Skeletal muscle satellite cell (primary cell): ENCODE results near the gene LRRC56. TPM values are rescaled to one million over a fixed set of nuclear protein-coding genes. Genes with fewer than 3 reads are reported as not detected.
A peak's percentile ranks its signal among the peaks of the same experiment; 100 is the strongest.

Experiments used
- H3K27me3 ChIP-seq: 2 replicates; pipeline ENCODE4 v1.7.0; 2013; ENCODE audit warnings: low read length; ENCODE audit not compliant: control insufficient read depth, insufficient read depth
- H3K36me3 ChIP-seq: 2 replicates; pipeline ENCODE4 v1.7.0; 2013; ENCODE audit warnings: mild to moderate bottlenecking, control low read depth, low read length; ENCODE audit not compliant: insufficient read depth
- H3K4me1 ChIP-seq: 2 replicates; pipeline ENCODE4 v1.7.0; 2013; ENCODE audit warnings: low read length; ENCODE audit not compliant: control insufficient read depth, insufficient read depth
- H3K4me2 ChIP-seq: 2 replicates; pipeline ENCODE4 v1.7.0; 2013; ENCODE audit warnings: mild to moderate bottlenecking, low read length
- H3K4me3 ChIP-seq: 2 replicates; pipeline ENCODE4 v1.7.0; 2013; ENCODE audit warnings: low read length
- H3K9ac ChIP-seq: 2 replicates; pipeline ENCODE4 v1.7.0; 2013; ENCODE audit warnings: mild to moderate bottlenecking, low read depth, low read length, moderate library complexity
- H3K9me3 ChIP-seq: replicated peaks from 2 replicates; pipeline ENCODE4 v1.7.0; 2013; ENCODE audit warnings: mild to moderate bottlenecking, control low read depth, low read length
- total RNA-seq: library from RNA; depleted of rRNA; stranded (reverse); fragments of >200 nt; gene quantifications from 2 replicates; pipeline ENCODE4 v1.2.3, GENCODE V29; 2012; rRNA removed

Gene LRRC56, protein sequence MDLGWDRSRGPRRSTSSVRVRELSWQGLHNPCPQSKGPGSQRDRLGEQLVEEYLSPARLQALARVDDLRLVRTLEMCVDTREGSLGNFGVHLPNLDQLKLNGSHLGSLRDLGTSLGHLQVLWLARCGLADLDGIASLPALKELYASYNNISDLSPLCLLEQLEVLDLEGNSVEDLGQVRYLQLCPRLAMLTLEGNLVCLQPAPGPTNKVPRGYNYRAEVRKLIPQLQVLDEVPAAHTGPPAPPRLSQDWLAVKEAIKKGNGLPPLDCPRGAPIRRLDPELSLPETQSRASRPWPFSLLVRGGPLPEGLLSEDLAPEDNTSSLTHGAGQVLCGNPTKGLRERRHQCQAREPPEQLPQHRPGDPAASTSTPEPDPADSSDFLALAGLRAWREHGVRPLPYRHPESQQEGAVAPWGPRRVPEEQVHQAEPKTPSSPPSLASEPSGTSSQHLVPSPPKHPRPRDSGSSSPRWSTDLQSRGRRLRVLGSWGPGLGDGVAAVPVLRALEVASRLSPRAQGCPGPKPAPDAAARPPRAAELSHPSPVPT
- total RNA-seq, result under 0.01 TPM in 2 replicates

DNA sequence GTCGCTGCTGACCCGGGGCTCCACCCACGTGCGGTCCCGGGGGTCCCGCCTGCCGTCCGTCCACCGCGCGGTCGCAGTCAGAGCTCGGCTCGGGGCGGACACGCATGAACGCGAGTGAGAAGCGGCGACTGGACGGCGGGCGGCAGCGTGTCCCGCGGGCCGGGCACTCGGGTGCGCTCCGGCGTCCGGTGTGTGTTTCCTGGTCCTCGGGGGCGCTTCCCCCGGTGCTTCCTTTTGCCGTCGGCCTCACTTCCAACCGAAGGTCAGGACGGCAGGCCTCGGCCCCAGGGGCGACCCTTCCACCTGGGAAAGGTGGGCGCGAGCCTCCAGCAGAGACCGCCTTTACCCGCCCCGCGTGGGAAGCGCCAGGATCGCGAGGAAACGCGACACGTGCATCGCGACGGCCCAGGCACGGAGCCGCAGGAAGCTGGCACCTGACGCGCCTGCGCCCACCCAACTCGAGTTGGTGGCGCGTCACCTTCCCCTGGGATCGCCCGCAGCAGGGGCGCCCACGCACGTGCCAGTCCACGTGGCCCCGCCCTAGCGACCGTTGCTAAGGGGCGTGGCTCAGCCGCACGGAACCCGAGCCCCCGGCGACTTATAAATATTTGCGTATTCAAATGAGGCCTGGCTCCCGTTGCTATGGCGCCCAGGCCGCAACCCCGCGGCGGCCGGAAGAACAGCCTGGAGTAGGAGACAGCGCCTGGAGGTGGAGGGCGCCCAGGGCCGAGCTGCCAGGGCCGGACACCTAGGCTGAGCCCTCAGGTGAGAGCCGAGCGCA is at the start of gene LRRC56:
Gene LRRC56, plus strand, starts transcription at position 687 of the 781 bp plus-strand sequence. CDS start 3,158 bp downstream, outside the sequence.
- H3K4me3 ChIP-seq, result peak within 1 kb of the TSS; percentile 59
- H3K9ac ChIP-seq, result no peak within 1 kb of the TSS
- no peaks in the 10 kb centered on the region for H3K9me3 ChIP-seq
- peak within 1 kb of the TSS; percentile 76 for H3K4me2 ChIP-seq
- no peaks in the 10 kb centered on the region for H3K27me3 ChIP-seq
- H3K36me3 ChIP-seq, result peaks cover 16% of the 10 kb centered on the region
- peaks cover 24% of the 10 kb centered on the region for H3K4me1 ChIP-seq

DNA sequence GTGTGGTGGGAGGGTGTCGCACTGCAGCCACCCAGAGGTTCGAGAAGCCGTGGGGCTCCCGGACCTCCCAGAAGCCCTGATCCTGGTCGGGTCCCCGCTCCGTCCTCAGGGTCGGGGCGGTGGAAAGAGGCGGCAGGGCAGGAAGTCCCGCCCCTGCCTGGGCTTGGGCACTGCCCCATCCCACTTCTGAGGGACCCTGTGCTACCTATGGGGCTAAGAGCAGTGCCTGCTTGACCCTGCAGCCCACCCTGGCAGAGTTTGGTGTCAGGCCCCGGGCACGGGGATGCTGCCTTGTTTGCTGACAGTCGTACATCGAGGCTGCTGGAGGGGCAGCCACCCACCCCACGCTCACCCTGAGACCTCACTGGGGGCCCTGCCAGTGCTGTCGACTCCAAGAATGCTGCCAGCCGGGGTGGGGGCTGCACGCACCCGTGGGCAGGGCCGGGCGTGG is 49.7 kb upstream of the LRRC56 start:
- Histone ChIP-seq H3K27me3 (no peaks in the 10 kb centered on the region), H3K4me1 (no peaks in the 10 kb centered on the region), H3K9me3 (no peaks in the 10 kb centered on the region), H3K4me3 (no peak overlapping the region), H3K9ac (no peak overlapping the region), H3K4me2 (no peak overlapping the region), H3K36me3 (peaks cover 18% of the 10 kb centered on the region)

DNA sequence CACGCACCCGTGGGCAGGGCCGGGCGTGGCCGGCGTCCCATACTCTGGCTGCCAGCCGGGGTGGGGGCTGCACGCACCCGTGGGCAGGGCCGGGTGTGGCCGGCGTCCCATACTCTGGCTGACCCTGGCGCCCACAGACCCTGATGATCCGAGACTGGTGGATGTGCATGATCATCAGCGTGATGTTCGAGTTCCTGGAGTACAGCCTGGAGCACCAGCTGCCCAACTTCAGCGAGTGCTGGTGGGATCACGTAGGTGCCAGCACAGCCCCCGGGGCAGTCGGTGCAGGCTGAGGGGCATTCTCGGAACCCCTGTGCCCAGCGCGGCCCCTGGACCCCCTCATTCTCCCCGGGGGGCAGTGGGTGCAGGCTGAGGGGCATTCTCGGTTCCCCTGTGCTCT is 49.3 kb upstream of the LRRC56 start:
- H3K4me3 ChIP-seq, result no peak overlapping the region
- peaks cover 22% of the 10 kb centered on the region for H3K36me3 ChIP-seq
- no peaks in the 10 kb centered on the region for H3K27me3 ChIP-seq
- H3K9ac ChIP-seq, result no peak overlapping the region
- no peak overlapping the region for H3K4me2 ChIP-seq
- no peaks in the 10 kb centered on the region for H3K4me1 ChIP-seq
- H3K9me3 ChIP-seq, result no peaks in the 10 kb centered on the region

DNA sequence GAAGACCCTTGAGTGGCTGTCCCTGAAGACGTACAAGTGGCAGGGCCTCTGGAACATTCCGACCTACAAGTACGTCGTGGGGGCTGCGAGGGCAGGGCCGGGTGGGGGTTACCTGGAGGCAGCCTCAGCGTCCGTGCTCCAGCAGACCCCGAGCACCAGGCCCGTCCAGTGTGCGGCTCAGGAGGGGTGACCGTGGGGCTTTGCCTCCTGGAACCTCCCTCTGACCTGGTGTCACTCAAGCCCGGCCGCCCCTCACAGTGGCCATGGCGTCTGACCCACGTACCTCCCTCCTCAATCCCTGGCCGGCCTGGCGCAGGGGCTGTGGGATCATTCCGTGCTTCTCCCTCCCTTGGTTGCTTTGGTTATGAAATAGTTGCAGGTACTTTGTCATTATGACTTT is 48.7 kb upstream of the LRRC56 start:
- no peak overlapping the region for H3K4me2 ChIP-seq
- no peaks in the 10 kb centered on the region for H3K27me3 ChIP-seq
- peaks cover 25% of the 10 kb centered on the region for H3K36me3 ChIP-seq
- H3K4me1 ChIP-seq, result no peaks in the 10 kb centered on the region
- H3K9me3 ChIP-seq, result no peaks in the 10 kb centered on the region
- H3K9ac ChIP-seq, result no peak overlapping the region
- no peak overlapping the region for H3K4me3 ChIP-seq

DNA sequence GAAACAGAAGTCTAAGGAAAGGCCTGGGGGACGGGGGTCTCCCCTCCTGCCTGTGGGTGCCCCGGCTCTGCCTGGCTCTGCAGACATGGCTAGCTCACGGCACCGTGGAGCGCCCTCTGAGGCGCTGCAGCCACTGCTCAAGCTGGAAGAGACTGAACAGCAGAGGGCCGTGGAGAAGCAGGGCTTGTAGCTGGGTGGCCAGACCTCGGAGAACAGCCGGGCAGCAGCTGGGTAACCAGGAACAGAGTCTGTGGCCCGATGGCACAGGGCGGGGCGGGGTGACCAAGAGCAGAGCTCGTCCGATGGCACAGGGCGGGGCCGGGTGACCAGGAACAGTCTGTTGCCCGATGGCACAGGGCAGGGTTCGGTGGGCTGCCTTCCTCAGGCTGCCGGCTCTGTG is 48.3 kb upstream of the LRRC56 start:
- H3K9ac ChIP-seq, result no peak overlapping the region
- H3K27me3 ChIP-seq, result no peaks in the 10 kb centered on the region
- no peak overlapping the region for H3K4me2 ChIP-seq
- peaks cover 29% of the 10 kb centered on the region for H3K36me3 ChIP-seq
- H3K4me1 ChIP-seq, result no peaks in the 10 kb centered on the region
- no peaks in the 10 kb centered on the region for H3K9me3 ChIP-seq
- H3K4me3 ChIP-seq, result no peak overlapping the region

DNA sequence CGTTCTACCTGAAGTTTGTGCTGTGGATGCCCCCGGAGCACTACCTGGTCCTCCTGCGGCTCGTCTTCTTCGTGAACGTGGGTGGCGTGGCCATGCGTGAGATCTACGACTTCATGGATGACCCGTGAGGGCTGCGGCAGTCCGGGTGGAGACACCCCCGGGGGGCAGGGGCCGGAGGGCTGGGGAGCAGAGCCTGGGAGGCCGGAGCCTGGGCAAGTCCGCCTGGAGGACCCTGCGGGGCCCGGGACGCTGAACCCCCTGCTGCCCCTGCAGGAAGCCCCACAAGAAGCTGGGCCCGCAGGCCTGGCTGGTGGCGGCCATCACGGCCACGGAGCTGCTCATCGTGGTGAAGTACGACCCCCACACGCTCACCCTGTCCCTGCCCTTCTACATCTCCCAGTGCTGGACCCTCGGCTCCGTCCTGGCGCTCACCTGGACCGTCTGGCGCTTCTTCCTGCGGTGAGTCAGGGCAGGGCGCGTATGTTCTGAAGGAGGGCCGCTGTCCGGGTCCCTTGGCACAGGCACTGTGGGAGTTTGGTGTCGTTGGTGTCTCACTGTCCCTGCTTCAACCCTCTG is 47.6 kb upstream of the LRRC56 start:
- Histone ChIP-seq H3K36me3 (peaks cover 34% of the 10 kb centered on the region), H3K9ac (no peak overlapping the region), H3K4me2 (no peak overlapping the region), H3K4me3 (no peak overlapping the region), H3K9me3 (no peaks in the 10 kb centered on the region), H3K27me3 (no peaks in the 10 kb centered on the region), H3K4me1 (peaks cover under 1% of the 10 kb centered on the region)

DNA sequence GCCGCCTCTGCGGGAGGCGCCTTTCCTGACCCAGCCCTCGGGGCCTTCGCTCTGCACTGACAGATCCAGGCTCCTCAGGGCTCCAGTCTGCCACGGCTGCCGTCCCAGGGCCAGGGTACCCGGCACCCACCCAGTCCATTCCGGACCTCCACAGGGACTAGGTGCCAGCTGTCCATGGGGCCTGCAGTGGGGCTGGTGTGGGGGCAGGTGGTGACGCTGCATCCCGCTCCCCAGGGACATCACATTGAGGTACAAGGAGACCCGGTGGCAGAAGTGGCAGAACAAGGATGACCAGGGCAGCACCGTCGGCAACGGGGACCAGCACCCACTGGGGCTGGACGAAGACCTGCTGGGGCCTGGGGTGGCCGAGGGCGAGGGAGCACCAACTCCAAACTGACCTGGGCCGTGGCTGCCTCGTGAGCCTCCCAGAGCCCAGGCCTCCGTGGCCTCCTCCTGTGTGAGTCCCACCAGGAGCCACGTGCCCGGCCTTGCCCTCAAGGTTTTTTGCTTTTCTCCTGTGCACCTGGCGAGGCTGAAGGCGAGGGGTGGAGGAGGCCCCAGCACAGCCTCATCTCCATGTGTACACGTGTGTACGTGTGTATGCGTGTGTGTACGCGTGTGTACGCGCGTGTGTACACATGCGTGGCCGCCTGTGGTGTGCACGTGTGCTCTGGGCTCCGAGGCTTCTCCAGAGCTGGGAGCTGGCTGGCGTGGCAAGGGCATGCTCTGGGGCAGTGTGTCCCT is 47.0 kb upstream of the LRRC56 start:
- H3K4me1 ChIP-seq, result peaks cover 7% of the 10 kb centered on the region
- no peaks in the 10 kb centered on the region for H3K9me3 ChIP-seq
- no peak overlapping the region for H3K9ac ChIP-seq
- no peaks in the 10 kb centered on the region for H3K27me3 ChIP-seq
- peaks cover 41% of the 10 kb centered on the region for H3K36me3 ChIP-seq
- H3K4me2 ChIP-seq, result no peak overlapping the region
- H3K4me3 ChIP-seq, result no peak overlapping the region

DNA sequence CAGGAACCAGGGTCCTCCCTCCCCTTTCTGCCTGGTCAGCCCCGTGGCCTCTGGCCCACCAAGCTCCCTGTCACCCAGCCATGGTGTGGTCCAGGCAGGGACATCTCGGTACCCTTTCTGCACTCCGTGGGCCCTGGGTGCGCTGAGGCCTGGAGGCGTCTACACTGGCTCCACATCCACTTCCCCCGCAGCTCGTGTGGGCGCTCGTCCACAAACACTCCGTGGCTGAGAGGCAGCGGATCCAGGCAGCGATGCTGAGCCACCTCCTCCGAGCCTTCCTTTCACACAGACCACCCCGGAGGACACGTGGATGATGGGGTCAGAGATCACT is 46.4 kb upstream of the LRRC56 start:
- Histone ChIP-seq H3K4me3 (no peak overlapping the region), H3K4me1 (peaks cover 12% of the 10 kb centered on the region), H3K27me3 (no peaks in the 10 kb centered on the region), H3K9ac (no peak overlapping the region), H3K9me3 (no peaks in the 10 kb centered on the region), H3K4me2 (no peak overlapping the region), H3K36me3 (peaks cover 46% of the 10 kb centered on the region)

DNA sequence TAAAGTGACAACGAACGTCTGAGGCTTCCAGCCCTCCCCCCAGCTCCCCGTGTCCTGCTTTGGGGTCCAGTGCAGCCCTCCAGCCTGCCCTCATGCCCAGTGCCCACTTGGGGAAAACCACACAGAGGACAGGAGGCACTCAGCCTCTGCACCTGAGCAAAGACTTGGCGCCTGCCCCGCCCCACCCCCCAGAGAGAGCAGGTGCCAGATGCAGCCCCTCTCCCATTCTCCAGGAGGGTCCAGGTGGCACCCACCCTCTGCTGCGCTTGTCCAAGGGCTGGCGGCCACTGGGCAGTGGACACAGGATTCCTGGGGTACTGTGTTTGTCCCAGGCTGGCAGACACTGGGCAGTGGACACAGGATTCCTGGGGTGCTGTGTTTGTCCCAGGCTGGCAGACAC is 46.0 kb upstream of the LRRC56 start:
- no peak overlapping the region for H3K4me3 ChIP-seq
- no peak overlapping the region for H3K9ac ChIP-seq
- H3K4me1 ChIP-seq, result peaks cover 15% of the 10 kb centered on the region
- H3K9me3 ChIP-seq, result no peaks in the 10 kb centered on the region
- H3K4me2 ChIP-seq, result no peak overlapping the region
- no peaks in the 10 kb centered on the region for H3K27me3 ChIP-seq
- peaks cover 49% of the 10 kb centered on the region for H3K36me3 ChIP-seq

DNA sequence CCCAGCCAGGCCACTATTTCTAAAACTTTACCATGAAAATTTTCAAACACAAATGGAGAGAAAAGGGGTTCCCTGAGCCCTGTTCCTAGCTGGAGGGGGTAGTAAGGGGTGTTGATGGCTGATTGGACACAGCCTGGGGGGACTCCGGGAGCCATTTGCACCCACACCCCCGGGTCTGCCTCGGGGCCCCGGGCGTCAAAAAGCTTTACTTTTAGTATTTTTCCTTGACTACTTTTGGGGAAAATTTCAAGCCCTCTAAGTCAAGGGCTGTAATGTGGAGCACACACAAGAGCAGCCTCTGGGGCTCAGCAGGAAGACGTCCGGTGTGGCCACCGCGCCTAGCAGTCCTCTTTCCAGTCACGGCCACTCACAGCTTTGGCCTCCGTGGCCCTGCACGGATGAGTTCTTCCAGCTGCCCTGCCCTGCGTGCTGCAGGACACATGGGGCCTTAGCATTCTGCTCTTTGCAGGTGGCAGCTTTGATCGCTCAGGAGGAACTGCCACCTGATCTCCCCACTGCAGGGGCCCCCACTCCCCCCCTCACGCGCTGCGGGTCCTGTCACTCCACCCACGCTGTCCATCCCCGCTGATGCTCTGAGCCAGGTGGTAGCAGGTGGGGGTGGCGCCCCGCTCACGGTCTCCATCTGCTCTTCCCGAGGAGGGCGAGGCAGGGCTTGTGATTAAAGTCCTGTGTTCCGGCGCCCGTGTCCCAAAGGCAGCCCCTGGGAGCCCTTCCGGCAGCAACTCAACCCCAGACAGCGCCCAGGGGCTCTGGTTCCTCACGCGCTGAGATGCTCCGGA is 44.7 kb upstream of the LRRC56 start:
- Histone ChIP-seq H3K9me3 (no peaks in the 10 kb centered on the region), H3K4me2 (no peak overlapping the region), H3K36me3 (peaks cover 62% of the 10 kb centered on the region), H3K4me1 (peaks cover 15% of the 10 kb centered on the region), H3K4me3 (no peak overlapping the region), H3K9ac (no peak overlapping the region), H3K27me3 (no peaks in the 10 kb centered on the region)
